ENCODE results near the gene DOCK8.

The DOCK8 gene

DNA sequence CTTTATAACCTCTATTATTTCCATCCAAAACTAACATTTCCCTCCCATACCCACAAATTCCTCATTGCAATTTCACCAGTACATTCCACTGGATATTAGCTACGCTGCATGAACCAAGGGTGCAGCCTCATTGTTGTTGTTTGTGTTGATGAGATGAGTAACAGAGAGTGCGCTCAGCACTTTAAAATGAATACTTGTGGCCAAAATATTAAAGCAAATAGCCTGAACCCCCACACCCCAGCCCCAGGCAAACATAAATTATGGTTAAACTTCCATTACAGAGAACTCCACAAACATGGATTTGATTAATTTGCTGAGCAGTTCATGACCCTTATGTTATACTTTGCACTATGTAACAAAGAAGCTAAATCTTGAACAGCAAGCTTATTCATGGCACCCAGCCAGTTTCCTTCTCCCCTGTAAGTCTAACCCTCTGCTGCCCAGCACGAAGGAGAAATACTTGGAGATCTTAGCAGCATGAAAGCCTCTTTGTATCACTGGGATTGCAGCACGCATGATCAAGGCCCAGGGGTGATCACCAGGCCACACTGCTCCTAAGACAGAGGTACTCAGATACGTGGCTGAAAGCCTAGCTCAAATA is 205.0 kb downstream of the DOCK8 start:
- DNase-seq (ENCODE audit: low read depth) = peak; percentile 25
- TF ChIP-seq, protein P1, sequence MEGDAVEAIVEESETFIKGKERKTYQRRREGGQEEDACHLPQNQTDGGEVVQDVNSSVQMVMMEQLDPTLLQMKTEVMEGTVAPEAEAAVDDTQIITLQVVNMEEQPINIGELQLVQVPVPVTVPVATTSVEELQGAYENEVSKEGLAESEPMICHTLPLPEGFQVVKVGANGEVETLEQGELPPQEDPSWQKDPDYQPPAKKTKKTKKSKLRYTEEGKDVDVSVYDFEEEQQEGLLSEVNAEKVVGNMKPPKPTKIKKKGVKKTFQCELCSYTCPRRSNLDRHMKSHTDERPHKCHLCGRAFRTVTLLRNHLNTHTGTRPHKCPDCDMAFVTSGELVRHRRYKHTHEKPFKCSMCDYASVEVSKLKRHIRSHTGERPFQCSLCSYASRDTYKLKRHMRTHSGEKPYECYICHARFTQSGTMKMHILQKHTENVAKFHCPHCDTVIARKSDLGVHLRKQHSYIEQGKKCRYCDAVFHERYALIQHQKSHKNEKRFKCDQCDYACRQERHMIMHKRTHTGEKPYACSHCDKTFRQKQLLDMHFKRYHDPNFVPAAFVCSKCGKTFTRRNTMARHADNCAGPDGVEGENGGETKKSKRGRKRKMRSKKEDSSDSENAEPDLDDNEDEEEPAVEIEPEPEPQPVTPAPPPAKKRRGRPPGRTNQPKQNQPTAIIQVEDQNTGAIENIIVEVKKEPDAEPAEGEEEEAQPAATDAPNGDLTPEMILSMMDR (conservative IDR thresholded peaks at IDR 0.05; ENCODE audit: control insufficient read depth, insufficient read depth, low read depth, low read length) = no peak
- no peak overlapping the region for H3K4me3 ChIP-seq (ENCODE audit: control insufficient read depth, low read depth, low read length)

DNA sequence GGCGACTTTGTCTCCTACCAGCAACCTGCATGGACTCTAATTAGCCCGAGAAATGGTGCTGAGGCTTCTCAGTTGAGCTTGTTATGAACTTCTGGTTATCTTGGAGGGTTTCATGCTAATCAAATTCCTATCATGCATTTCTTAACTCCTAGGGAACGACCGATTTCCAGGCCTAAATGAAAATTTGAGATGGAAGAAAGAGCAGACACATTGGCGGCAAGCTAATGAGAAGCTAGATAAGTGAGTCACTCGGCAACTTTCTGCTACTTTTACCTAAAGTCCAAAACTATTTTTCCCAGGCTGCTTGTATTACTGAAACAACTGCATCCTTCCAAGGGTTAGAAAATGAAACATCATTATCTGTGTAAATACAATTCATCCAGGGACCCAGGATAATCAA is 207.2 kb downstream of the DOCK8 start:
- DNase-seq (ENCODE audit: low read depth) = no peak
- TF ChIP-seq, protein P1 (conservative IDR thresholded peaks at IDR 0.05; ENCODE audit: control insufficient read depth, insufficient read depth, low read depth, low read length) = no peak
- no peak overlapping the region for H3K4me3 ChIP-seq (ENCODE audit: control insufficient read depth, low read depth, low read length)

DNA sequence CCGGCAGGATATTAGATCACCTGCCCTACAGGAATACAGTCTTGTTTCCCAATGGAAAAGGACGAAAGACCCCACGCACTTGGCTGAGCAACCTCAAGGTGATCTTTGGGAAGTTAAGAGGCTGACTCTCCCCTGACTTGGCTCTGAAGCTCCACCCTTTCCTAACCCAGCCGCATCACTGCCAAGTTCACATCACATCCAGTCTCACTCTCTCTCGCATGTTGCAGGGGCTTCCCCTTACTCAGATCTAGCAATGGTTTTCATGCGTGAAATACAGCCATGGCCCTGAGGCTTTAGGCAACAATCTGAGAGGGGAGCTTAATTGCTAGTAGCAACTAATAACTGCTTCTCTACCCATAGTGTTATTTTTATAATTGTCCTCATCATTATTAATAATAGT is 211.6 kb downstream of the DOCK8 start:
- DNase-seq (ENCODE audit: low read depth) = no peak
- no peak overlapping the region for H3K4me3 ChIP-seq (ENCODE audit: control insufficient read depth, low read depth, low read length)
- TF ChIP-seq, protein P1 (conservative IDR thresholded peaks at IDR 0.05; ENCODE audit: control insufficient read depth, insufficient read depth, low read depth, low read length) = no peak

DNA sequence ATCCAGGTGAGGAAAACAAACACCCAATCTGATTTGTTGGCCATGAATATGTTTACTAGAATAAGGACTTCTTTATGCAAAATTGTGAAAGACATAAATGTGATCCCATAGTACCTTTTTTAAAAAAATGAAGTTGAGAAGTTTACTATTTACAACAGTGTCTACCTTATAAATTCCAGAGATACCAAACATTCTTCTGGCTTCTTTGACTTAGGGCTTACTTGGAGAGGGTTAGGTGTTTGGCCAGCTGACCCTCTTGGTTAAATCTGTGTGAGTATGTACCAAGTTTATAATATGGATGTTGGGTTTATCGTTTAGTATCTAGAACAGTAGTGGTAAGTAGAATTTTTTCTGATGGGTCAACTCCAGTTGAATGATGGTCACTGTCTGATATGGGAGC is 212.3 kb downstream of the DOCK8 start:
- TF ChIP-seq, protein P1 (conservative IDR thresholded peaks at IDR 0.05; ENCODE audit: control insufficient read depth, insufficient read depth, low read depth, low read length) = no peak
- H3K4me3 ChIP-seq (ENCODE audit: control insufficient read depth, low read depth, low read length) = no peak overlapping the region

DNA sequence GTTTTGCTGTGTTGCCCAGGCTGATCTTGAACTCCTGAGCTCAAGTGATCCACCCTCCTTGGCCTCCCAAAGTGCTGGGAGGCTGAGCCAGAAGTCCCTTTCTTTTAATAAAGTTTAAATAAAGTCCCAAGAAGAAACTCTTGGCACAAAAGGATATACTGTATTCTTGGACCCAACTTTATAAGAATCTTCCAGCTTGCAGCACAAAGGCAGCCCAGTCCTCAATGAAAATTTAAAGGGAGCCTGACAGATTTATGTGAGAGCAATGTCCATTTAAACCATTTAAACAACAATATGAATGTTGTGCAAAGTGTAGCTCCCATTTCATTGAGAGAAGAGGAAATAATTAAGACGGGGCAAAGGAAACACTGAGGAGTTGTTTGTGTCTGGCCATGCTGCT is 217.0 kb downstream of the DOCK8 start:
- no peak for DNase-seq (ENCODE audit: low read depth)
- TF ChIP-seq, protein P1 (conservative IDR thresholded peaks at IDR 0.05; ENCODE audit: control insufficient read depth, insufficient read depth, low read depth, low read length) = no peak
- H3K4me3 ChIP-seq (ENCODE audit: control insufficient read depth, low read depth, low read length) = no peak overlapping the region

More for the DNA sequence above, 212.3 kb downstream of the DOCK8 start:
- no peak for DNase-seq (ENCODE audit: low read depth)

DNA sequence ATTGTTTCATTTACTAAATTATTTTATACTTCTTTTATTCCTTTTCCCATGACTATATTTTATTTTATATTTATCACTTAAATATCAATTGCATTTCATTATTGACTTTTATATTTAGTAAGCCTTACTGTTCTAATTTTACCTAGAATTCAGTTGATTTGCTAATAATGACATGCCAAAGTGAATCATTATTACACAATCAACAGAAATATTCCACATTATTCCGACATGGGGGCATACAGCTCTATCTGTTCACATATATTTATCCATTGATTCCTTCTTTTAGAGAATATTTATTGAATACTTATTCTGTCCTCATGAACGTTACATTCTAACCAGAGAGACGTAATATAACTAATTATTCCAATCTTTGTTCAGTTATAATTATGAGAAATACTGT is 221.8 kb downstream of the DOCK8 start:
- DNase-seq (ENCODE audit: low read depth) = no peak
- H3K4me3 ChIP-seq (ENCODE audit: control insufficient read depth, low read depth, low read length) = no peak overlapping the region
- TF ChIP-seq, protein P1 (conservative IDR thresholded peaks at IDR 0.05; ENCODE audit: control insufficient read depth, insufficient read depth, low read depth, low read length) = no peak

DNA sequence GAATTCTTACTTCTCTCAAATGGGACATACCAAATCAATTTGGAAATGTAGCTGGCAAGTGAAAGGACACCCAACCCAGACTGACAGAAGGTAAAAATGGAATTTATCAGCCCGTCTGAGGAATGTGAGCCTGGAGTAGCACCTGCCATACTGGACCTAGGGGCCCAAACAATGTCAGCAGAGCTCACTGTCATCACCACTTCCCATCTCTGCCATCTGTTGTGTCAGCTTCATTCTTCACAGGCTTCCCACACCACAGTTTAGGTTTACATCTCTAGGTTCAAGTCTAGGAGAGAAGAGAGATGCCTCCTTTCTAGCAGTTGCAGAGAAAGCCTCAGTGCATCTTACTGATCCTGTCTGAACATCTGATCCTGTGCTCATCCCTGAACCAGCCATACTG is 222.4 kb downstream of the DOCK8 start:
- DNase-seq (ENCODE audit: low read depth) = no peak
- no peak overlapping the region for H3K4me3 ChIP-seq (ENCODE audit: control insufficient read depth, low read depth, low read length)
- TF ChIP-seq, protein P1 (conservative IDR thresholded peaks at IDR 0.05; ENCODE audit: control insufficient read depth, insufficient read depth, low read depth, low read length) = no peak
